HCT116 (cell line): Measurements from ENCODE around the gene SLK.

Experiments used
- CEBPB ChIP-seq: IDR thresholded peaks from 2 replicates; pipeline ENCODE4 v1.6.1; 2012; ENCODE audit warnings: low read depth
- EGR1 ChIP-seq: IDR thresholded peaks from 2 replicates; pipeline ENCODE4 v1.6.1; 2012; ENCODE audit warnings: low read depth
- ELF1 ChIP-seq: IDR thresholded peaks from 2 replicates; pipeline ENCODE4 v1.6.1; 2012; ENCODE audit warnings: low read depth, borderline replicate concordance
- EZH2 ChIP-seq: fragments of 200-600 bp; sonication (generic); IDR thresholded peaks from 2 replicates; pipeline ENCODE4 v1.6.1; 2017; ENCODE audit warnings: antibody characterized with exemption, mixed run types
- EZH2phosphoT487 ChIP-seq: fragments of 200-600 bp; IDR thresholded peaks from 2 replicates; pipeline ENCODE4 v1.6.1; 2018; ENCODE audit warnings: antibody characterized with exemption, borderline replicate concordance
- POLR2A ChIP-seq: IDR thresholded peaks from 2 replicates; pipeline ENCODE4 v1.7.0; 2011; ENCODE audit warnings: borderline replicate concordance; ENCODE audit not compliant: insufficient read depth, insufficient read length; ENCODE audit errors: extremely low read depth
- POLR2AphosphoS5 ChIP-seq: IDR thresholded peaks from 2 replicates; pipeline ENCODE4 v1.6.1; 2011; ENCODE audit warnings: mild to moderate bottlenecking, low read depth, low read length, moderate library complexity
- SIN3A ChIP-seq: IDR thresholded peaks from 2 replicates; pipeline ENCODE4 v1.6.1; 2012; ENCODE audit warnings: low read depth
- SP1 ChIP-seq: IDR thresholded peaks from 2 replicates; pipeline ENCODE4 v1.6.1; 2012; ENCODE audit warnings: low read depth
- YY1 ChIP-seq: IDR thresholded peaks from 2 replicates; pipeline ENCODE4 v1.6.1; 2011; ENCODE audit warnings: low read length, low read depth, moderate library complexity, mild to moderate bottlenecking; ENCODE audit not compliant: insufficient replicate concordance; ENCODE audit errors: extremely low read depth
- TF ChIP-seq, protein P1 (sequence below), 3 experiments: fragments of 200-600 bp in 1 of 3; sonication (generic) in 1 of 3; IDR thresholded peaks in 2 of 3; conservative IDR thresholded peaks in 1 of 3; 2 replicates each; pipeline ENCODE4 v1.5.1; 2012 to 2017; ENCODE audit warnings: low read depth in 2 of 3, low read length in 2 of 3, antibody characterized with exemption in 1 of 3, borderline replicate concordance in 1 of 3, control low read depth in 1 of 3, mild to moderate bottlenecking in 1 of 3, mixed read lengths in 1 of 3, mixed run types in 1 of 3, moderate library complexity in 1 of 3; ENCODE audit not compliant: insufficient read depth in 1 of 3
- TF ChIP-seq, protein P2 (sequence below): IDR thresholded peaks from 2 replicates; pipeline ENCODE4 v1.6.1; 2012; ENCODE audit warnings: low read depth

DNA sequence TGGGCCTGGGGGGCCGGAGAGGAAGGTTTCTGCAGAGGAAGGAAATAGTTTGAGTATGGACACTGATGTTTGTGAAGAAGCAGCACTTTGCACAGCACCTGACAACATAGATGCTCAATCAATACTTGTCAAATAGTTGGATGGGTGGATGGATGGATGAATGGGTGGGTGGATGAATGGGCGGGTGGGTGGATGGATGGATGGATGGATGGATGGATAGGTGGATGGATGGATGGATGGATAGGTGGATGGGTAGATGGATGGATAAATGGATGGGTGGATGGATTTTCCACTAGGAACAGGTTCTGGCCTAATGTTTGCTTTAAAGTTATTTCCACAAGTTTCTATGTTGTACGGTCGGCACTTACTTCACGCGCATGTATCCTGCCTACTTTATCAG, 73.4 kb downstream of the SLK start:
- TF ChIP-seq EGR1, result no peak
- TF ChIP-seq POLR2A, result no peak
- no peak for TF ChIP-seq EZH2
- TF ChIP-seq, protein P1, sequence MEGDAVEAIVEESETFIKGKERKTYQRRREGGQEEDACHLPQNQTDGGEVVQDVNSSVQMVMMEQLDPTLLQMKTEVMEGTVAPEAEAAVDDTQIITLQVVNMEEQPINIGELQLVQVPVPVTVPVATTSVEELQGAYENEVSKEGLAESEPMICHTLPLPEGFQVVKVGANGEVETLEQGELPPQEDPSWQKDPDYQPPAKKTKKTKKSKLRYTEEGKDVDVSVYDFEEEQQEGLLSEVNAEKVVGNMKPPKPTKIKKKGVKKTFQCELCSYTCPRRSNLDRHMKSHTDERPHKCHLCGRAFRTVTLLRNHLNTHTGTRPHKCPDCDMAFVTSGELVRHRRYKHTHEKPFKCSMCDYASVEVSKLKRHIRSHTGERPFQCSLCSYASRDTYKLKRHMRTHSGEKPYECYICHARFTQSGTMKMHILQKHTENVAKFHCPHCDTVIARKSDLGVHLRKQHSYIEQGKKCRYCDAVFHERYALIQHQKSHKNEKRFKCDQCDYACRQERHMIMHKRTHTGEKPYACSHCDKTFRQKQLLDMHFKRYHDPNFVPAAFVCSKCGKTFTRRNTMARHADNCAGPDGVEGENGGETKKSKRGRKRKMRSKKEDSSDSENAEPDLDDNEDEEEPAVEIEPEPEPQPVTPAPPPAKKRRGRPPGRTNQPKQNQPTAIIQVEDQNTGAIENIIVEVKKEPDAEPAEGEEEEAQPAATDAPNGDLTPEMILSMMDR (IDR thresholded peaks at IDR 0.05 in 2 of 3, conservative IDR thresholded peaks at IDR 0.05 in 1 of 3; ENCODE audit: borderline replicate concordance in 1 of 3, insufficient read depth in 1 of 3, low read depth in 2 of 3, low read length in 2 of 3), result no peak
- no peak for TF ChIP-seq POLR2AphosphoS5
- no peak for TF ChIP-seq YY1
- TF ChIP-seq ELF1, result no peak
- TF ChIP-seq CEBPB, result no peak
- TF ChIP-seq, protein P2, sequence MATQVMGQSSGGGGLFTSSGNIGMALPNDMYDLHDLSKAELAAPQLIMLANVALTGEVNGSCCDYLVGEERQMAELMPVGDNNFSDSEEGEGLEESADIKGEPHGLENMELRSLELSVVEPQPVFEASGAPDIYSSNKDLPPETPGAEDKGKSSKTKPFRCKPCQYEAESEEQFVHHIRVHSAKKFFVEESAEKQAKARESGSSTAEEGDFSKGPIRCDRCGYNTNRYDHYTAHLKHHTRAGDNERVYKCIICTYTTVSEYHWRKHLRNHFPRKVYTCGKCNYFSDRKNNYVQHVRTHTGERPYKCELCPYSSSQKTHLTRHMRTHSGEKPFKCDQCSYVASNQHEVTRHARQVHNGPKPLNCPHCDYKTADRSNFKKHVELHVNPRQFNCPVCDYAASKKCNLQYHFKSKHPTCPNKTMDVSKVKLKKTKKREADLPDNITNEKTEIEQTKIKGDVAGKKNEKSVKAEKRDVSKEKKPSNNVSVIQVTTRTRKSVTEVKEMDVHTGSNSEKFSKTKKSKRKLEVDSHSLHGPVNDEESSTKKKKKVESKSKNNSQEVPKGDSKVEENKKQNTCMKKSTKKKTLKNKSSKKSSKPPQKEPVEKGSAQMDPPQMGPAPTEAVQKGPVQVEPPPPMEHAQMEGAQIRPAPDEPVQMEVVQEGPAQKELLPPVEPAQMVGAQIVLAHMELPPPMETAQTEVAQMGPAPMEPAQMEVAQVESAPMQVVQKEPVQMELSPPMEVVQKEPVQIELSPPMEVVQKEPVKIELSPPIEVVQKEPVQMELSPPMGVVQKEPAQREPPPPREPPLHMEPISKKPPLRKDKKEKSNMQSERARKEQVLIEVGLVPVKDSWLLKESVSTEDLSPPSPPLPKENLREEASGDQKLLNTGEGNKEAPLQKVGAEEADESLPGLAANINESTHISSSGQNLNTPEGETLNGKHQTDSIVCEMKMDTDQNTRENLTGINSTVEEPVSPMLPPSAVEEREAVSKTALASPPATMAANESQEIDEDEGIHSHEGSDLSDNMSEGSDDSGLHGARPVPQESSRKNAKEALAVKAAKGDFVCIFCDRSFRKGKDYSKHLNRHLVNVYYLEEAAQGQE, result no peak
- TF ChIP-seq SIN3A, result no peak
- TF ChIP-seq EZH2phosphoT487, result no peak
- no peak for TF ChIP-seq SP1
